HepG2 (cell line): ENCODE results near the gene KMT2A. TPM values are rescaled to one million over a fixed set of nuclear protein-coding genes. Genes with fewer than 3 reads are reported as not detected.

Source experiments
- ATAC-seq: fragments of 200-7000 bp; cut with Tn5 transposase; 3 replicates; pipeline ENCODE4 v1.9.1; 2020; ENCODE audit warnings: mild to moderate bottlenecking, moderate library complexity
- BruUV-seq: library from RNA; stranded (reverse); fragments of 400-500 nt; replicated peaks from 2 replicates; lab custom pipeline; 2021; lab: Mats Ljungman, UMichigan
- CTCF ChIA-PET: fragments of 300-600 bp; formaldehyde crosslinking; extraction: SDS; loops from one replicate; lab custom pipeline; 2021; ENCODE audit warnings: low total read pairs, inconsistent platforms, low intra/inter-chr PET ratio; lab: Yijun Ruan, JAX
- POLR2A ChIA-PET: fragments of 350-600 bp; sonication (Branson Sonifier 250); formaldehyde crosslinking; loops from one replicate; lab custom pipeline; 2020; ENCODE audit warnings: antibody characterized with exemption, inconsistent platforms; lab: Yijun Ruan, JAX
- DNase-seq: peaks from one replicate; pipeline ENCODE4 v3.0.0-alpha.2; 2015; ENCODE audit warnings: low spot score
- FAIRE-seq: peaks from 3 replicates; lab custom pipeline; 2011; peaks lifted over from hg19 to GRCh38; lab: Jason Lieb, UNC
- H2AFZ ChIP-seq: one replicate; pipeline ENCODE4 v1.6.1; 2011; ENCODE audit warnings: low read length, inconsistent platforms
- H3K27ac ChIP-seq: fragments of 300-600 bp; 3 replicates; pipeline ENCODE4 v1.8.0; 2011; ENCODE audit warnings: mixed run types, mild to moderate bottlenecking, mixed read lengths, low read length, inconsistent platforms; ENCODE audit not compliant: insufficient read depth; ENCODE audit errors: extremely low read length
- H3K27me3 ChIP-seq, 2 experiments: fragments of 200-600 bp in 1 of 2; 2 replicates in 1 of 2; 3 replicates in 1 of 2; pipeline versions ENCODE4 v1.6.0 to v1.8.0; 2011; ENCODE audit warnings: low read length in 2 of 2, mild to moderate bottlenecking in 2 of 2, moderate library complexity in 2 of 2, inconsistent platforms in 1 of 2; ENCODE audit not compliant: insufficient read depth in 2 of 2, control insufficient read depth in 1 of 2
- H3K36me3 ChIP-seq, 2 experiments: fragments of 200-600 bp in 1 of 2; replicated peaks in 1 of 2; 2 replicates in 1 of 2; 3 replicates in 1 of 2; pipeline versions ENCODE4 v1.5.1 to v1.8.0; 2011; ENCODE audit warnings: low read length in 2 of 2, inconsistent platforms in 1 of 2; ENCODE audit not compliant: insufficient read depth in 2 of 2, control insufficient read depth in 1 of 2
- H3K4me1 ChIP-seq: 2 replicates; pipeline ENCODE4 v1.5.1; 2012; ENCODE audit warnings: low read length, inconsistent platforms; ENCODE audit not compliant: insufficient read depth
- H3K4me2 ChIP-seq: 2 replicates; pipeline ENCODE4 v1.6.0; 2011; ENCODE audit warnings: low read depth, low read length, inconsistent platforms
- H3K4me3 ChIP-seq, 3 experiments: fragments of 200-600 bp in 1 of 3; sonication (generic), shearing (Covaris generic) in 1 of 3; replicated peaks in 1 of 3; 2 replicates each; pipeline ENCODE4 v1.5.1; 2011 to 2016; ENCODE audit warnings: low read length in 3 of 3, inconsistent platforms in 2 of 3, low read depth in 2 of 3, mild to moderate bottlenecking in 2 of 3, control low read depth in 1 of 3, mixed read lengths in 1 of 3; ENCODE audit not compliant: insufficient read depth in 1 of 3
- H3K79me2 ChIP-seq: one replicate; pipeline ENCODE4 v1.6.1; 2011; ENCODE audit warnings: low read length, inconsistent platforms; ENCODE audit not compliant: insufficient read depth
- H3K9ac ChIP-seq: 2 replicates; pipeline ENCODE4 v1.6.0; 2011; ENCODE audit warnings: mild to moderate bottlenecking, low read depth, low read length, inconsistent platforms; ENCODE audit not compliant: insufficient read depth
- H3K9me3 ChIP-seq: 2 replicates; pipeline ENCODE4 v1.5.1; 2012; ENCODE audit warnings: mild to moderate bottlenecking, low read length
- H4K20me1 ChIP-seq: 2 replicates; pipeline ENCODE4 v1.6.0; 2011; ENCODE audit warnings: inconsistent platforms, mild to moderate bottlenecking, low read length, moderate library complexity; ENCODE audit not compliant: insufficient read depth
- AKAP8 ChIP-seq: sonication (generic); formaldehyde crosslinking; IDR thresholded peaks from 2 replicates; pipeline ENCODE4 v1.5.1; 2020; ENCODE audit warnings: mild to moderate bottlenecking, missing genetic modification reagents
- ASH2L ChIP-seq: fragments of 300-600, 200-600 bp; sonication (generic); IDR thresholded peaks from 2 replicates; pipeline ENCODE4 v1.7.0; 2017; ENCODE audit warnings: low read depth, mild to moderate bottlenecking, moderate library complexity, mixed read lengths, low read length; ENCODE audit not compliant: insufficient read length
- EED ChIP-seq: sonication (generic); formaldehyde crosslinking; IDR thresholded peaks from 2 replicates; pipeline ENCODE4 v1.5.0; 2020; ENCODE audit warnings: mild to moderate bottlenecking, missing genetic modification reagents
- EP300 ChIP-seq, 3 experiments: sonication (generic) in 1 of 3; formaldehyde crosslinking in 1 of 3; IDR thresholded peaks; 2 replicates each; pipeline versions ENCODE4 v1.5.1 to v1.6.1; 2011 to 2020; ENCODE audit warnings: low read depth in 2 of 3, low read length in 2 of 3, borderline replicate concordance in 1 of 3, improper control_type of control experiment in 1 of 3, mild to moderate bottlenecking in 1 of 3, missing genetic modification reagents in 1 of 3, moderate library complexity in 1 of 3
- ETV5 ChIP-seq: IDR thresholded peaks from 2 replicates; pipeline ENCODE4 v1.6.1; 2018; ENCODE audit warnings: missing biosample characterization, missing genetic modification reagents, inconsistent platforms, borderline replicate concordance
- FOXO4 ChIP-seq: sonication (generic); formaldehyde crosslinking; conservative IDR thresholded peaks from 2 replicates; pipeline ENCODE4 v1.8.1; 2023; ENCODE audit warnings: missing genetic modification reagents
- HCFC1 ChIP-seq: fragments of 150-350 bp; IDR thresholded peaks from 2 replicates; pipeline ENCODE4 v1.6.1; 2014; ENCODE audit warnings: low read depth, low read length
- KLF11 ChIP-seq: IDR thresholded peaks from 2 replicates; pipeline ENCODE4 v1.6.1; 2016; ENCODE audit warnings: missing compliant biosample characterization
- MTA1 ChIP-seq: sonication (generic); formaldehyde crosslinking; IDR thresholded peaks from 2 replicates; pipeline ENCODE4 v1.4.0; 2020; ENCODE audit warnings: missing genetic modification reagents, mild to moderate bottlenecking, borderline replicate concordance
- SIX1 ChIP-seq: sonication (generic); formaldehyde crosslinking; IDR thresholded peaks from 2 replicates; pipeline ENCODE4 v1.4.0; 2020; ENCODE audit warnings: missing genetic modification reagents, borderline replicate concordance
- SRF ChIP-seq: IDR thresholded peaks from 2 replicates; pipeline ENCODE4 v1.6.1; 2011; ENCODE audit warnings: mild to moderate bottlenecking, low read depth, low read length, moderate library complexity
- YEATS2 ChIP-seq: sonication (generic); formaldehyde crosslinking; IDR thresholded peaks from 2 replicates; pipeline ENCODE4 v1.4.0; 2020; ENCODE audit warnings: missing genetic modification reagents, borderline replicate concordance
- ZFP37 ChIP-seq: sonication (generic); formaldehyde crosslinking; IDR thresholded peaks from 2 replicates; pipeline ENCODE4 v1.4.0; 2020; ENCODE audit warnings: missing genetic modification reagents, borderline replicate concordance
- ZIK1 ChIP-seq: sonication (generic); formaldehyde crosslinking; IDR thresholded peaks from 2 replicates; pipeline ENCODE4 v1.5.0; 2020; ENCODE audit warnings: mild to moderate bottlenecking, low read depth, missing genetic modification reagents, borderline replicate concordance
- ZNF143 ChIP-seq: sonication (generic); formaldehyde crosslinking; IDR thresholded peaks from 2 replicates; pipeline ENCODE4 v1.4.0; 2020; ENCODE audit warnings: missing genetic modification reagents
- ZNF33B ChIP-seq: sonication (generic); formaldehyde crosslinking; IDR thresholded peaks from 2 replicates; pipeline ENCODE4 v1.5.1; 2020; ENCODE audit warnings: mild to moderate bottlenecking, missing genetic modification reagents
- ZNF749 ChIP-seq: sonication (generic); formaldehyde crosslinking; IDR thresholded peaks from 2 replicates; pipeline ENCODE4 v1.8.0; 2022; ENCODE audit warnings: mild to moderate bottlenecking, missing genetic modification reagents, moderate library complexity, borderline replicate concordance
- ZNF75D ChIP-seq: sonication (generic); formaldehyde crosslinking; IDR thresholded peaks from 2 replicates; pipeline ENCODE4 v1.8.1; 2023; ENCODE audit warnings: missing genetic modification reagents, mild to moderate bottlenecking, borderline replicate concordance
- ZNF777 ChIP-seq: sonication (generic); formaldehyde crosslinking; IDR thresholded peaks from 2 replicates; pipeline ENCODE4 v1.4.0; 2020; ENCODE audit warnings: missing genetic modification reagents
- ZNF792 ChIP-seq: IDR thresholded peaks from 2 replicates; pipeline ENCODE4 v1.6.1; 2016
- ZSCAN29 ChIP-seq: sonication (generic); formaldehyde crosslinking; conservative IDR thresholded peaks from 2 replicates; pipeline ENCODE4 v1.4.0; 2020; ENCODE audit warnings: mild to moderate bottlenecking, missing genetic modification reagents
- WGBS: methylation state at CpG from one replicate; pipeline ENCODE4 v1.1.6; 2017; ENCODE audit warnings: low lambda C conversion rate; 5-methylcytosine and 5-hydroxymethylcytosine counted together
- in situ Hi-C: cut with HindIII; loops from 2 replicates; pipeline ENCODE4 v1.10.0; 2017; ENCODE audit warnings: low pct_unique_long_range_greater_than_20kb; ENCODE audit not compliant: extremely low pct_ligation_motif_present
- intact Hi-C: fragments of 100-400 bp; cut with micrococcal nuclease; formaldehyde crosslinking; loops from one replicate; pipeline ENCODE4 v1.10.0; 2022; ENCODE audit not compliant: unreplicated experiment
- polyA plus RNA-seq, 8 experiments: library from polyadenylated mRNA; depleted of rRNA in 3 of 8; stranded (reverse) in 7 of 8; unstranded in 1 of 8; fragments of >200 nt; fragmentation: Illumina TruSeq in 4 of 8; extraction: Trizol in 4 of 8; gene quantifications; 2 replicates each; pipeline versions ENCODE4 v1.2.1 to v1.2.3, GENCODE V29; 2011 to 2016; ENCODE audit warnings: low read depth in 4 of 8, missing spikeins in 1 of 8, mixed read lengths in 1 of 8; ENCODE audit not compliant: insufficient read depth in 1 of 8
- total RNA-seq, 5 experiments: library from RNA; depleted of rRNA; stranded (reverse); fragments of >200 nt; fragmentation: Illumina TruSeq; extraction: Trizol; gene quantifications; 2 replicates each; pipeline ENCODE4 v1.2.3, GENCODE V29; 2016; ENCODE audit warnings: low read depth in 1 of 5
- TF ChIP-seq, protein P1 (sequence below): fragments of 450-650 bp; IDR thresholded peaks from 2 replicates; pipeline ENCODE4 v1.6.1; 2017; ENCODE audit warnings: mild to moderate bottlenecking

The KMT2A gene
- total and polyA plus RNA-seq, 2 of the 13 experiments (the other 11 are each of a cell fraction or from before 2014, with no cell fraction given) = 12.4 to 20.0 TPM

DNA sequence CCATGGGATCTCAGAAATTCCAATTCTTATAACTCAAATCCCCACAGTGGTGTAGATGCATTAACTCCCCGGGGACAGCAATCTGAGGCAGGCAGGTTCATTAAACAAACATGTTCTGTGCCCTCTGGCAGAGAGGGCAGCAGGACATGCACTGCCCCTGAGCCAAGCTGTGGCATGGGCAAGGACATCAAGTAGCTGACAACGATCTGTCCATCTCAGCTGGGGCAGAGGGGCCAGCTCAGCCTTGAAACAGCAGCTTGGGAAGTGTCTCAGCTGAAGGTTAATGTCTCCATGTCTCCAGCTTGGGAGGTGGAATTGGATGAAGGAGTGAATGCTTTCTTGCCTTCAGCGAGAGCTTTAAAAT, 108.3 kb downstream of the KMT2A start (continued):
- TF ChIP-seq ZNF792 (CRISPR knock-in tag) = no peak
- no peak for TF ChIP-seq EED (CRISPR knock-in tag)
- TF ChIP-seq AKAP8 = no peak
- no peak for TF ChIP-seq ZNF33B (CRISPR knock-in tag)
- no peak for TF ChIP-seq ZIK1 (CRISPR knock-in tag)
- TF ChIP-seq, protein P1, sequence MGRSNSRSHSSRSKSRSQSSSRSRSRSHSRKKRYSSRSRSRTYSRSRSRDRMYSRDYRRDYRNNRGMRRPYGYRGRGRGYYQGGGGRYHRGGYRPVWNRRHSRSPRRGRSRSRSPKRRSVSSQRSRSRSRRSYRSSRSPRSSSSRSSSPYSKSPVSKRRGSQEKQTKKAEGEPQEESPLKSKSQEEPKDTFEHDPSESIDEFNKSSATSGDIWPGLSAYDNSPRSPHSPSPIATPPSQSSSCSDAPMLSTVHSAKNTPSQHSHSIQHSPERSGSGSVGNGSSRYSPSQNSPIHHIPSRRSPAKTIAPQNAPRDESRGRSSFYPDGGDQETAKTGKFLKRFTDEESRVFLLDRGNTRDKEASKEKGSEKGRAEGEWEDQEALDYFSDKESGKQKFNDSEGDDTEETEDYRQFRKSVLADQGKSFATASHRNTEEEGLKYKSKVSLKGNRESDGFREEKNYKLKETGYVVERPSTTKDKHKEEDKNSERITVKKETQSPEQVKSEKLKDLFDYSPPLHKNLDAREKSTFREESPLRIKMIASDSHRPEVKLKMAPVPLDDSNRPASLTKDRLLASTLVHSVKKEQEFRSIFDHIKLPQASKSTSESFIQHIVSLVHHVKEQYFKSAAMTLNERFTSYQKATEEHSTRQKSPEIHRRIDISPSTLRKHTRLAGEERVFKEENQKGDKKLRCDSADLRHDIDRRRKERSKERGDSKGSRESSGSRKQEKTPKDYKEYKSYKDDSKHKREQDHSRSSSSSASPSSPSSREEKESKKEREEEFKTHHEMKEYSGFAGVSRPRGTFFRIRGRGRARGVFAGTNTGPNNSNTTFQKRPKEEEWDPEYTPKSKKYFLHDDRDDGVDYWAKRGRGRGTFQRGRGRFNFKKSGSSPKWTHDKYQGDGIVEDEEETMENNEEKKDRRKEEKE = no peak
- TF ChIP-seq ASH2L = no peak
- TF ChIP-seq ZNF75D = no peak
- TF ChIP-seq KLF11 (CRISPR knock-in tag) = no peak

DNA sequence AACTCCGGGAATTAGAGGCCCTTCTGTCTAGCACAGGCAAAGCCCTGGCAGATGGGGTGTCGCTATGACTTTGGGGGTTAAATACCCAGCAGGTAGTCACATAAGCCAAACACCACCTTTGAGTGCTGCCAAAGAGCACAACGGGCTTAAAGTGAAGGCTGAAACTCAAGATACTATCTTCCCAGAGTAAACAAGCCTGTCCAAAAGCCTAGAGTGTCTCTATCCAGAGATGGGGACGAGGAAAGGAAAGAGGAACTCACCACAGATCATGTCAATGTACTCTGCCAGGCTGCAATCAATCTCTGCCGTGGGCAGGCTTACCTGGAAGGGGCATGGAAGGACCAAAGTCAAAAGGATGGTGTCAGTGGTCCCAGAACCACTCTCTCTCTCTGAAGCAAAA, 109.2 kb downstream of the KMT2A start:
- Histone ChIP-seq H4K20me1 (no peaks in the 10 kb centered on the region), H3K4me3 (no peak overlapping the region), H3K4me1 (no peaks in the 10 kb centered on the region), H3K9ac (no peak overlapping the region), H2AFZ (no peak overlapping the region), H3K27ac (no peak overlapping the region), H3K9me3 (no peaks in the 10 kb centered on the region), H3K4me2 (no peak overlapping the region), H3K79me2 (no peaks in the 10 kb centered on the region), H3K36me3 (no peaks in the 10 kb centered on the region; a peak in 2 of 5 replicates), H3K27me3 (no peaks in the 10 kb centered on the region)
- ChIA-PET POLR2A (no interaction called here), CTCF (no interaction called here)
- intact Hi-C loops = no loop called here
- no TSS peak for BruUV-seq
- DNase-seq = no peak
- FAIRE-seq = no peak
- 67% methylated on average over 5 of the region's 5 CpGs for WGBS
- ATAC-seq = no peak
- in situ Hi-C loops = no loop called here
- no peak for TF ChIP-seq ETV5 (CRISPR knock-in tag)
- no peak for TF ChIP-seq ZSCAN29 (CRISPR knock-in tag)
- no peak for TF ChIP-seq ZNF143 (CRISPR knock-in tag)
- no peak for TF ChIP-seq SRF
- no peak for TF ChIP-seq ZFP37 (CRISPR knock-in tag)
- TF ChIP-seq ZNF777 (CRISPR knock-in tag) = no peak
- TF ChIP-seq FOXO4 (CRISPR knock-in tag) = no peak
- TF ChIP-seq EP300 (IDR thresholded peaks at IDR 0.05; ENCODE audit: low read depth in 2 of 2, low read length in 2 of 2) = no peak
- TF ChIP-seq EP300 (CRISPR knock-in tag; IDR thresholded peaks at IDR 0.05; ENCODE audit: borderline replicate concordance) = no peak
- TF ChIP-seq SIX1 (CRISPR knock-in tag) = no peak
- TF ChIP-seq HCFC1 = no peak
- no peak for TF ChIP-seq ZNF749 (CRISPR knock-in tag)
- TF ChIP-seq MTA1 = no peak
- TF ChIP-seq YEATS2 (CRISPR knock-in tag) = no peak
